GM12878 (cell line): Measurements from ENCODE around the gene WIPF2. TPM values are rescaled to one million over a fixed set of nuclear protein-coding genes. Genes with fewer than 3 reads are reported as not detected.

ENCODE experiments used
- ATAC-seq: fragments of 200-7000 bp; cut with Tn5 transposase; 3 replicates; pipeline ENCODE4 v1.9.1; 2020; ENCODE audit warnings: mild to moderate bottlenecking, moderate library complexity
- BruUV-seq: library from RNA; stranded (reverse); fragments of 400-500 nt; replicated peaks from 2 replicates; lab custom pipeline; 2021; lab: Mats Ljungman, UMichigan
- CTCF ChIA-PET: fragments of 300-600 bp; sonication (Branson Sonifier 250); formaldehyde crosslinking; extraction: SDS; loops from one replicate; lab custom pipeline; 2021; ENCODE audit warnings: inconsistent platforms; lab: Yijun Ruan, JAX
- POLR2A ChIA-PET: fragments of 350-600 bp; formaldehyde crosslinking; extraction: SDS; loops from one replicate; lab custom pipeline; 2021; ENCODE audit warnings: inconsistent platforms; lab: Charles Lee
- RAD21 ChIA-PET: fragments of 300-600 bp; sonication (Branson Sonifier 250); formaldehyde crosslinking; loops from one replicate; lab custom pipeline; 2023; ENCODE audit warnings: antibody characterized with exemption; ENCODE audit not compliant: unreplicated experiment; lab: Charles Lee
- SMC1A ChIA-PET: fragments of 300-600 bp; sonication (Branson Sonifier 250); formaldehyde crosslinking; loops from one replicate; lab custom pipeline; 2023; ENCODE audit not compliant: unreplicated experiment, uncharacterized antibody; lab: Charles Lee
- DNase-seq: peaks from one replicate; pipeline ENCODE4 v3.0.0-alpha.2; 2011; ENCODE audit warnings: low read depth, low spot score
- FAIRE-seq: peaks from 3 replicates; lab custom pipeline; 2011; peaks lifted over from hg19 to GRCh38; lab: Jason Lieb, UNC
- H2AFZ ChIP-seq: 2 replicates; pipeline ENCODE4 v1.6.0; 2011; ENCODE audit warnings: low read depth, low read length, control low read depth; ENCODE audit not compliant: control insufficient read depth
- H3K27ac ChIP-seq: 2 replicates; pipeline ENCODE4 v1.5.1; 2011; ENCODE audit warnings: control low read depth; ENCODE audit not compliant: control insufficient read depth, insufficient read depth
- H3K27me3 ChIP-seq, 2 experiments: replicated peaks in 1 of 2; 2 replicates each; pipeline versions ENCODE4 v1.6.0 to v1.6.1; 2011; ENCODE audit warnings: low read length in 1 of 2; ENCODE audit not compliant: control insufficient read depth in 2 of 2, insufficient read depth in 2 of 2
- H3K36me3 ChIP-seq, 2 experiments: 2 replicates each; pipeline ENCODE4 v1.5.1; 2011; ENCODE audit warnings: low read length in 1 of 2; ENCODE audit not compliant: control insufficient read depth in 2 of 2, insufficient read depth in 2 of 2
- H3K4me1 ChIP-seq: 2 replicates; pipeline ENCODE4 v1.6.1; 2011; ENCODE audit warnings: mild to moderate bottlenecking, low read length, moderate library complexity, mixed read lengths; ENCODE audit not compliant: control insufficient read depth, insufficient read depth
- H3K4me2 ChIP-seq: 2 replicates; pipeline ENCODE4 v1.6.0; 2011; ENCODE audit warnings: control low read depth; ENCODE audit not compliant: control insufficient read depth, insufficient read depth
- H3K4me3 ChIP-seq: fragments of 200-600 bp; sonication (generic); 2 replicates; pipeline ENCODE4 v1.5.1; 2016
- H3K79me2 ChIP-seq: 2 replicates; pipeline ENCODE4 v1.6.0; 2011; ENCODE audit warnings: low read length; ENCODE audit not compliant: control insufficient read depth, insufficient read depth
- H3K9ac ChIP-seq: 2 replicates; pipeline ENCODE4 v1.8.0; 2011; ENCODE audit warnings: low read length, control low read depth, mixed read lengths; ENCODE audit not compliant: control insufficient read depth, insufficient read depth
- H3K9me3 ChIP-seq: replicated peaks from 3 replicates; pipeline ENCODE4 v1.5.1; 2011; ENCODE audit warnings: mild to moderate bottlenecking, low read length; ENCODE audit not compliant: control insufficient read depth, insufficient read depth
- H4K20me1 ChIP-seq: 2 replicates; pipeline ENCODE4 v1.6.0; 2011; ENCODE audit not compliant: control insufficient read depth, insufficient read depth
- EZH2 ChIP-seq: IDR thresholded peaks from 2 replicates; pipeline ENCODE4 v1.6.1; 2012; ENCODE audit warnings: low read depth, mild to moderate bottlenecking, control low read depth, inconsistent platforms, low read length, borderline replicate concordance; ENCODE audit not compliant: control insufficient read depth
- KDM1A ChIP-seq: fragments of 200-600 bp; sonication (generic); IDR thresholded peaks from 2 replicates; pipeline ENCODE4 v1.6.1; 2016; ENCODE audit warnings: borderline replicate concordance
- MEF2B ChIP-seq: fragments of 450-650 bp; IDR thresholded peaks from 2 replicates; pipeline ENCODE4 v1.6.1; 2018; ENCODE audit warnings: mild to moderate bottlenecking, moderate library complexity; ENCODE audit not compliant: partially characterized antibody, poor library complexity, severe bottlenecking
- POLR2A ChIP-seq: IDR thresholded peaks from 2 replicates; pipeline ENCODE4 v1.6.1; 2011; ENCODE audit warnings: low read depth, mild to moderate bottlenecking, low read length
- RAD21 ChIP-seq: IDR thresholded peaks from 2 replicates; pipeline ENCODE4 v1.6.1; 2011; ENCODE audit warnings: mild to moderate bottlenecking, low read depth, low read length, moderate library complexity; ENCODE audit not compliant: insufficient read depth
- SIX5 ChIP-seq: IDR thresholded peaks from 2 replicates; pipeline ENCODE4 v1.6.1; 2011; ENCODE audit warnings: mild to moderate bottlenecking, low read depth, low read length, moderate library complexity; ENCODE audit not compliant: severe bottlenecking
- SRF ChIP-seq, 2 experiments: IDR thresholded peaks; 2 replicates each; pipeline ENCODE4 v1.6.1; 2011; ENCODE audit warnings: low read depth in 2 of 2, low read length in 2 of 2, mild to moderate bottlenecking in 1 of 2, moderate library complexity in 1 of 2
- WGBS: methylation state at CpG from one replicate; pipeline ENCODE4 v1.1.6; 2016; ENCODE audit warnings: low lambda C conversion rate; ENCODE audit not compliant: insufficient replicate concordance, insufficient coverage; ENCODE audit errors: missing lambda C conversion rate; 5-methylcytosine and 5-hydroxymethylcytosine counted together
- in situ Hi-C: fragments of 300-500 bp; cut with MboI; formaldehyde crosslinking; loops from 9 replicates; pipeline ENCODE4 v1.14.3; 2018; ENCODE audit warnings: mixed read lengths
- intact Hi-C: fragments of 100-400 bp; cut with micrococcal nuclease; formaldehyde crosslinking; loops from one replicate; pipeline ENCODE4 v1.14.2; 2022; ENCODE audit not compliant: unreplicated experiment
- microRNA-seq: library from miRNA; unstranded; fragments of <30 nt; microRNA quantifications from one replicate; pipeline ENCODE4, GENCODE V29; 2018
- polyA plus RNA-seq, 11 experiments: library from polyadenylated mRNA; depleted of rRNA in 4 of 11; unstranded in 6 of 11; stranded (reverse) in 5 of 11; fragments of >200 nt; fragmentation: Nextera tagmentation in 4 of 11; fragmentation: Illumina TruSeq in 1 of 11; extraction: Ambion mirVana in 4 of 11; extraction: Trizol in 1 of 11; gene quantifications; 1 replicate in 1 of 11; 2 replicates in 10 of 11; pipeline versions ENCODE4 v1.2.1 to v1.2.3, GENCODE V29; 2011 to 2016; ENCODE audit warnings: inconsistent platforms in 2 of 11, missing spikeins in 2 of 11, low read depth in 1 of 11
- small RNA-seq: library from RNA; depleted of rRNA; stranded (forward); fragments of <200 nt; gene quantifications from one replicate; pipeline ENCODE3, GENCODE V24; 2014
- total RNA-seq, 4 experiments: library from RNA; depleted of rRNA in 3 of 4; stranded (reverse); fragments of >200 nt in 3 of 4; fragmentation: Illumina TruSeq in 1 of 4; extraction: Trizol in 1 of 4; gene quantifications; 2 replicates each; pipeline versions ENCODE4 v1.2.1 to v1.2.3, GENCODE V29; 2013 to 2021

WIPF2 gene
- total and polyA plus RNA-seq, 10 of the 15 experiments (the other 5 are each of a cell fraction or from before 2014, with no cell fraction given): 4.2 to 20.8 (median 7.1) TPM

- ATAC-seq (no peak), DNase-seq (no peak), FAIRE-seq (no peak)
- no peaks in the 10 kb centered on the region for H4K20me1 ChIP-seq
- CTCF ChIA-PET: interaction anchor here (1.9 kb wide), 1 partner anchor 27 kb away, joined by 5 read pairs; no protein-coding TSS in a partner anchor
- no peak overlapping the region for H3K27ac ChIP-seq
- H3K36me3 ChIP-seq: peaks cover 19 to 24% of the 10 kb centered on the region in 2 experiments; a peak in 3 of 4 replicates
- no peak overlapping the region for H3K4me2 ChIP-seq
- no peaks in the 10 kb centered on the region for H3K9me3 ChIP-seq
- POLR2A ChIA-PET: interaction anchor here (0.5 to 1.3 kb wide), 2 partner anchors 12 to 36 kb away, joined by 3 to 5 read pairs; no protein-coding TSS in a partner anchor
- no peaks in the 10 kb centered on the region for H3K27me3 ChIP-seq
- no peak overlapping the region for H3K9ac ChIP-seq
- intact Hi-C loops (no loop called here), in situ Hi-C loops (no loop called here)
- peaks cover 78% of the 10 kb centered on the region for H3K79me2 ChIP-seq
- RAD21 ChIA-PET: interaction anchor here (0.8 kb wide), 1 partner anchor 29 kb away, joined by 3 read pairs; no protein-coding TSS in a partner anchor
- TF ChIP-seq EZH2 (no peak), POLR2A (no peak), MEF2B (no peak), RAD21 (no peak), SRF (IDR thresholded peaks at IDR 0.05; ENCODE audit: low read depth in 2 of 2, low read length in 2 of 2) (no peak), SIX5 (no peak), KDM1A (no peak)
- no TSS peak for BruUV-seq
- 90% methylated on average over 16 of the region's 22 CpGs for WGBS
- no peak overlapping the region for H3K4me3 ChIP-seq
- SMC1A ChIA-PET: no interaction called here
- no peak overlapping the region for H2AFZ ChIP-seq
- H3K4me1 ChIP-seq: peaks cover 24% of the 10 kb centered on the region
Measured at GRCh38 chr17:40331743-40332641, 112.9 kb downstream of the WIPF2 start.

Small RNAs within 50 kb of the gene (microRNA-seq; reads per million reads assigned to microRNA genes)
- gene MIR6867: not detected

Small RNAs within 50 kb of the gene (small RNA-seq; reads per million reads assigned to genes)
- gene MIR6867: not detected

Other genes starting within 250 kb of the WIPF2 start
Only the 7 nearest of the 13 such genes appear.
- 0.49 and 1.0 TPM in 2 replicates for gene NR1D1, start 118.7 kb upstream of the WIPF2 start, total RNA-seq (2014; rRNA removed)
- gene NR1D1, start 118.7 kb upstream of the WIPF2 start, total RNA-seq (2014; rRNA removed; fragmentation: Illumina TruSeq; extraction: Trizol): 0.31 and 0.37 TPM in 2 replicates
- 3.4 and 3.6 TPM in 2 replicates for gene NR1D1, start 118.7 kb upstream of the WIPF2 start, total RNA-seq (2021)
- gene NR1D1, start 118.7 kb upstream of the WIPF2 start, polyA plus RNA-seq (2011; rRNA removed): 0.17 and 0.41 TPM in 2 replicates
- 0.44 and 1.8 TPM in 2 replicates for gene NR1D1, start 118.7 kb upstream of the WIPF2 start, polyA plus RNA-seq (2014; fragmentation: Illumina TruSeq; extraction: Trizol)
- gene NR1D1, start 118.7 kb upstream of the WIPF2 start, polyA plus RNA-seq (2014; fragmentation: Nextera tagmentation; extraction: Ambion mirVana): under 1 TPM; 0.10 to 0.33 TPM
- 0.87 and 1.2 TPM in 2 replicates for gene NR1D1, start 118.7 kb upstream of the WIPF2 start, polyA plus RNA-seq (2014; rRNA removed)
- 1 to 10 TPM; 1.8 to 2.6 TPM for gene NR1D1, start 118.7 kb upstream of the WIPF2 start, polyA plus RNA-seq (2016; fragmentation: Nextera tagmentation; extraction: Ambion mirVana)
- gene MSL1, start 97.3 kb upstream of the WIPF2 start, total RNA-seq (2014; rRNA removed): 56.3 and 57.6 TPM in 2 replicates
- gene MSL1, start 97.3 kb upstream of the WIPF2 start, total RNA-seq (2014; rRNA removed; fragmentation: Illumina TruSeq; extraction: Trizol): 56.4 and 56.5 TPM in 2 replicates
- 47.8 and 50.6 TPM in 2 replicates for gene MSL1, start 97.3 kb upstream of the WIPF2 start, total RNA-seq (2021)
- 80.9 and 101 TPM in 2 replicates for gene MSL1, start 97.3 kb upstream of the WIPF2 start, polyA plus RNA-seq (2011; rRNA removed)
- 95.2 and 110 TPM in 2 replicates for gene MSL1, start 97.3 kb upstream of the WIPF2 start, polyA plus RNA-seq (2014; fragmentation: Illumina TruSeq; extraction: Trizol)
- 10 to 100 TPM; 11.1 to 18.0 TPM for gene MSL1, start 97.3 kb upstream of the WIPF2 start, polyA plus RNA-seq (2014; fragmentation: Nextera tagmentation; extraction: Ambion mirVana)
- gene MSL1, start 97.3 kb upstream of the WIPF2 start, polyA plus RNA-seq (2014; rRNA removed): 52.0 and 53.1 TPM in 2 replicates
- gene MSL1, start 97.3 kb upstream of the WIPF2 start, polyA plus RNA-seq (2016; fragmentation: Nextera tagmentation; extraction: Ambion mirVana): 1 to 10 TPM; 6.1 to 9.5 TPM
- gene CASC3, start 78.8 kb upstream of the WIPF2 start, total RNA-seq (2014; rRNA removed): 31.8 and 37.6 TPM in 2 replicates
- gene CASC3, start 78.8 kb upstream of the WIPF2 start, total RNA-seq (2014; rRNA removed; fragmentation: Illumina TruSeq; extraction: Trizol): 31.9 and 33.7 TPM in 2 replicates
- gene CASC3, start 78.8 kb upstream of the WIPF2 start, total RNA-seq (2021): 42.9 and 49.0 TPM in 2 replicates
- 40.3 and 60.0 TPM in 2 replicates for gene CASC3, start 78.8 kb upstream of the WIPF2 start, polyA plus RNA-seq (2011; rRNA removed)
- 52.4 and 59.7 TPM in 2 replicates for gene CASC3, start 78.8 kb upstream of the WIPF2 start, polyA plus RNA-seq (2014; fragmentation: Illumina TruSeq; extraction: Trizol)
- 10 to 100 TPM; 12.7 to 16.4 TPM for gene CASC3, start 78.8 kb upstream of the WIPF2 start, polyA plus RNA-seq (2014; fragmentation: Nextera tagmentation; extraction: Ambion mirVana)
- 30.2 and 34.3 TPM in 2 replicates for gene CASC3, start 78.8 kb upstream of the WIPF2 start, polyA plus RNA-seq (2014; rRNA removed)
- gene CASC3, start 78.8 kb upstream of the WIPF2 start, polyA plus RNA-seq (2016; fragmentation: Nextera tagmentation; extraction: Ambion mirVana): 10 to 100 TPM; 52.6 to 53.4 TPM
- gene RAPGEFL1, start 41.8 kb upstream of the WIPF2 start, total RNA-seq (2014; rRNA removed): 0.98 and 1.6 TPM in 2 replicates
- gene RAPGEFL1, start 41.8 kb upstream of the WIPF2 start, total RNA-seq (2014; rRNA removed; fragmentation: Illumina TruSeq; extraction: Trizol): 0.83 and 1.2 TPM in 2 replicates
- 2.8 and 3.2 TPM in 2 replicates for gene RAPGEFL1, start 41.8 kb upstream of the WIPF2 start, total RNA-seq (2021)
- 0.82 and 1.7 TPM in 2 replicates for gene RAPGEFL1, start 41.8 kb upstream of the WIPF2 start, polyA plus RNA-seq (2011; rRNA removed)
- 1.2 and 2.2 TPM in 2 replicates for gene RAPGEFL1, start 41.8 kb upstream of the WIPF2 start, polyA plus RNA-seq (2014; fragmentation: Illumina TruSeq; extraction: Trizol)
- under 1 TPM; 0.13 to 0.38 TPM for gene RAPGEFL1, start 41.8 kb upstream of the WIPF2 start, polyA plus RNA-seq (2014; fragmentation: Nextera tagmentation; extraction: Ambion mirVana)
- gene RAPGEFL1, start 41.8 kb upstream of the WIPF2 start, polyA plus RNA-seq (2014; rRNA removed): 2.9 and 3.6 TPM in 2 replicates
- gene RAPGEFL1, start 41.8 kb upstream of the WIPF2 start, polyA plus RNA-seq (2016; fragmentation: Nextera tagmentation; extraction: Ambion mirVana): 1 to 10 TPM in 1 of 2 experiments, under 1 TPM in 1; 0.95 to 1.3 TPM
- 39.0 and 43.8 TPM in 2 replicates for gene CDC6, start 68.6 kb downstream of the WIPF2 start, total RNA-seq (2014; rRNA removed)
- 46.8 and 53.0 TPM in 2 replicates for gene CDC6, start 68.6 kb downstream of the WIPF2 start, total RNA-seq (2014; rRNA removed; fragmentation: Illumina TruSeq; extraction: Trizol)
- gene CDC6, start 68.6 kb downstream of the WIPF2 start, total RNA-seq (2021): 47.7 and 52.0 TPM in 2 replicates
- 43.1 and 48.5 TPM in 2 replicates for gene CDC6, start 68.6 kb downstream of the WIPF2 start, polyA plus RNA-seq (2011; rRNA removed)
- 54.4 and 59.6 TPM in 2 replicates for gene CDC6, start 68.6 kb downstream of the WIPF2 start, polyA plus RNA-seq (2014; fragmentation: Illumina TruSeq; extraction: Trizol)
- 10 to 100 TPM; 13.3 to 18.6 TPM for gene CDC6, start 68.6 kb downstream of the WIPF2 start, polyA plus RNA-seq (2014; fragmentation: Nextera tagmentation; extraction: Ambion mirVana)
- gene CDC6, start 68.6 kb downstream of the WIPF2 start, polyA plus RNA-seq (2014; rRNA removed): 25.9 and 26.3 TPM in 2 replicates
- 10 to 100 TPM; 59.3 to 60.9 TPM for gene CDC6, start 68.6 kb downstream of the WIPF2 start, polyA plus RNA-seq (2016; fragmentation: Nextera tagmentation; extraction: Ambion mirVana)
- gene RARA, start 89.9 kb downstream of the WIPF2 start, total RNA-seq (2014; rRNA removed): 15.5 and 17.3 TPM in 2 replicates
- gene RARA, start 89.9 kb downstream of the WIPF2 start, total RNA-seq (2014; rRNA removed; fragmentation: Illumina TruSeq; extraction: Trizol): 7.7 and 9.7 TPM in 2 replicates
- gene RARA, start 89.9 kb downstream of the WIPF2 start, total RNA-seq (2021): 33.6 and 34.8 TPM in 2 replicates
- gene RARA, start 89.9 kb downstream of the WIPF2 start, polyA plus RNA-seq (2011; rRNA removed): 3.1 and 7.8 TPM in 2 replicates
- gene RARA, start 89.9 kb downstream of the WIPF2 start, polyA plus RNA-seq (2014; fragmentation: Illumina TruSeq; extraction: Trizol): 8.0 and 23.8 TPM in 2 replicates
- gene RARA, start 89.9 kb downstream of the WIPF2 start, polyA plus RNA-seq (2014; fragmentation: Nextera tagmentation; extraction: Ambion mirVana): under 1 TPM; 0.13 to 0.16 TPM
- gene RARA, start 89.9 kb downstream of the WIPF2 start, polyA plus RNA-seq (2014; rRNA removed): 14.3 and 20.2 TPM in 2 replicates
- gene RARA, start 89.9 kb downstream of the WIPF2 start, polyA plus RNA-seq (2016; fragmentation: Nextera tagmentation; extraction: Ambion mirVana): 10 to 100 TPM; 12.9 to 15.4 TPM
- gene GJD3, start 145.4 kb downstream of the WIPF2 start, total RNA-seq (2014; rRNA removed): not detected in 2 replicates
- gene GJD3, start 145.4 kb downstream of the WIPF2 start, total RNA-seq (2014; rRNA removed; fragmentation: Illumina TruSeq; extraction: Trizol): not detected in 2 replicates
- not detected in 2 replicates for gene GJD3, start 145.4 kb downstream of the WIPF2 start, total RNA-seq (2021)
- not detected in 2 replicates for gene GJD3, start 145.4 kb downstream of the WIPF2 start, polyA plus RNA-seq (2011; rRNA removed)
- not detected in 2 replicates for gene GJD3, start 145.4 kb downstream of the WIPF2 start, polyA plus RNA-seq (2014; fragmentation: Illumina TruSeq; extraction: Trizol)
- gene GJD3, start 145.4 kb downstream of the WIPF2 start, polyA plus RNA-seq (2014; fragmentation: Nextera tagmentation; extraction: Ambion mirVana): not detected
- not detected in 2 replicates for gene GJD3, start 145.4 kb downstream of the WIPF2 start, polyA plus RNA-seq (2014; rRNA removed)
- 1 to 10 TPM in 1 of 2 experiments, not detected in 1; 1.6 TPM for gene GJD3, start 145.4 kb downstream of the WIPF2 start, polyA plus RNA-seq (2016; fragmentation: Nextera tagmentation; extraction: Ambion mirVana)